Gastrocnemius medialis (tissue), 4 donors: ENCODE data around the gene GDI1.

Experiments
- POLR2A ChIP-seq, 2 donors: fragments of 450-650 bp; IDR thresholded peaks; one replicate each; pipeline ENCODE4 v1.6.1; 2017; ENCODE audit warnings: antibody characterized with exemption in 2 of 2, mild to moderate bottlenecking in 2 of 2, moderate library complexity in 2 of 2
- TF ChIP-seq, protein P1 (sequence below), 5 experiments: fragments of 450-650 bp in 3 of 5; fragments of 200-600 bp in 2 of 5; sonication (generic) in 2 of 5; IDR thresholded peaks in 4 of 5; conservative IDR thresholded peaks in 1 of 5; 1 replicate in 4 of 5; 2 replicates in 1 of 5; pipeline ENCODE4 v1.5.1; 2016 to 2019; ENCODE audit warnings: antibody characterized with exemption in 5 of 5, mild to moderate bottlenecking in 3 of 5, moderate library complexity in 3 of 5

- TF ChIP-seq, protein P1, sequence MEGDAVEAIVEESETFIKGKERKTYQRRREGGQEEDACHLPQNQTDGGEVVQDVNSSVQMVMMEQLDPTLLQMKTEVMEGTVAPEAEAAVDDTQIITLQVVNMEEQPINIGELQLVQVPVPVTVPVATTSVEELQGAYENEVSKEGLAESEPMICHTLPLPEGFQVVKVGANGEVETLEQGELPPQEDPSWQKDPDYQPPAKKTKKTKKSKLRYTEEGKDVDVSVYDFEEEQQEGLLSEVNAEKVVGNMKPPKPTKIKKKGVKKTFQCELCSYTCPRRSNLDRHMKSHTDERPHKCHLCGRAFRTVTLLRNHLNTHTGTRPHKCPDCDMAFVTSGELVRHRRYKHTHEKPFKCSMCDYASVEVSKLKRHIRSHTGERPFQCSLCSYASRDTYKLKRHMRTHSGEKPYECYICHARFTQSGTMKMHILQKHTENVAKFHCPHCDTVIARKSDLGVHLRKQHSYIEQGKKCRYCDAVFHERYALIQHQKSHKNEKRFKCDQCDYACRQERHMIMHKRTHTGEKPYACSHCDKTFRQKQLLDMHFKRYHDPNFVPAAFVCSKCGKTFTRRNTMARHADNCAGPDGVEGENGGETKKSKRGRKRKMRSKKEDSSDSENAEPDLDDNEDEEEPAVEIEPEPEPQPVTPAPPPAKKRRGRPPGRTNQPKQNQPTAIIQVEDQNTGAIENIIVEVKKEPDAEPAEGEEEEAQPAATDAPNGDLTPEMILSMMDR (IDR thresholded peaks at IDR 0.05 in 4 of 5, conservative IDR thresholded peaks at IDR 0.05 in 1 of 5): no peak
- TF ChIP-seq POLR2A (IDR thresholded peaks at IDR 0.05): no peak
Measured at GRCh38 chrX:154441984-154442707, 5.2 kb downstream of the GDI1 start.
